Endothelial cell (in vitro differentiated cells): ENCODE results near the gene PGLYRP4. TPM values are rescaled to one million over a fixed set of nuclear protein-coding genes. Genes with fewer than 3 reads are reported as not detected.

ENCODE experiments used
- DNase-seq: peaks from one replicate; pipeline ENCODE4 v3.0.0; 2021; ENCODE audit warnings: low spot score
- H3K27ac Mint-ChIP-seq: one replicate; pipeline ENCODE4 v1.8.0; 2021; ENCODE audit warnings: mixed read lengths, inconsistent platforms; ENCODE audit not compliant: unreplicated experiment
- H3K27me3 Mint-ChIP-seq: one replicate; pipeline ENCODE4 v1.8.0; 2021; ENCODE audit warnings: mild to moderate bottlenecking, moderate library complexity, mixed read lengths, inconsistent platforms; ENCODE audit not compliant: unreplicated experiment
- H3K36me3 Mint-ChIP-seq: one replicate; pipeline ENCODE4 v1.8.0; 2021; ENCODE audit warnings: mild to moderate bottlenecking, low read depth, mixed read lengths, inconsistent platforms; ENCODE audit not compliant: unreplicated experiment
- H3K4me1 Mint-ChIP-seq: one replicate; pipeline ENCODE4 v1.8.0; 2021; ENCODE audit warnings: mild to moderate bottlenecking, mixed read lengths, inconsistent platforms; ENCODE audit not compliant: unreplicated experiment
- H3K4me3 Mint-ChIP-seq: one replicate; pipeline ENCODE4 v1.8.0; 2021; ENCODE audit warnings: mild to moderate bottlenecking, mixed read lengths, inconsistent platforms; ENCODE audit not compliant: unreplicated experiment
- H3K9me3 Mint-ChIP-seq: one replicate; pipeline ENCODE4 v1.8.0; 2021; ENCODE audit warnings: mixed read lengths, inconsistent platforms; ENCODE audit not compliant: unreplicated experiment
- CTCF ChIP-seq: fragments of 200-600 bp; sonication (generic); IDR thresholded peaks from one replicate; pipeline ENCODE4 v1.5.0; 2021; ENCODE audit warnings: antibody characterized with exemption; ENCODE audit not compliant: unreplicated experiment
- total RNA-seq: library from RNA; stranded (reverse); fragmentation: NEBNext Ultra II Directional; extraction: Animal tissue kit (Norgen Biotek cat#: 25700); gene quantifications from one replicate; pipeline ENCODE4 v1.2.1, GENCODE V29; 2021; ENCODE audit not compliant: unreplicated experiment

The PGLYRP4 gene
- total RNA-seq, 1 donor from 2014 or later: 1.7 TPM

- no peak for TF ChIP-seq CTCF
- Mint-ChIP-seq H3K4me3 (no peak overlapping the region), H3K27ac (no peak overlapping the region), H3K27me3 (peaks cover 1% of the 10 kb centered on the region), H3K4me1 (no peaks in the 10 kb centered on the region), H3K36me3 (no peaks in the 10 kb centered on the region), H3K9me3 (no peaks in the 10 kb centered on the region)
- no peak for DNase-seq
Measured at GRCh38 chr1:153392258-153392657, 43.6 kb upstream of the PGLYRP4 start.

- Mint-ChIP-seq H3K27me3 (peaks cover 1% of the 10 kb centered on the region), H3K9me3 (no peaks in the 10 kb centered on the region), H3K36me3 (no peaks in the 10 kb centered on the region), H3K4me3 (no peak within 1 kb of the TSS), H3K4me1 (no peaks in the 10 kb centered on the region), H3K27ac (no peak within 1 kb of the TSS)
- TF ChIP-seq CTCF: no peak
- no peak for DNase-seq
Measured at GRCh38 chr1:153390938-153391710, 42.5 kb upstream of the PGLYRP4 start, which contains the start of gene S100A8. S100A8 (minus strand) TSS chr1:153391073; CDS start chr1:153390535, 538 bp downstream.

DNA sequence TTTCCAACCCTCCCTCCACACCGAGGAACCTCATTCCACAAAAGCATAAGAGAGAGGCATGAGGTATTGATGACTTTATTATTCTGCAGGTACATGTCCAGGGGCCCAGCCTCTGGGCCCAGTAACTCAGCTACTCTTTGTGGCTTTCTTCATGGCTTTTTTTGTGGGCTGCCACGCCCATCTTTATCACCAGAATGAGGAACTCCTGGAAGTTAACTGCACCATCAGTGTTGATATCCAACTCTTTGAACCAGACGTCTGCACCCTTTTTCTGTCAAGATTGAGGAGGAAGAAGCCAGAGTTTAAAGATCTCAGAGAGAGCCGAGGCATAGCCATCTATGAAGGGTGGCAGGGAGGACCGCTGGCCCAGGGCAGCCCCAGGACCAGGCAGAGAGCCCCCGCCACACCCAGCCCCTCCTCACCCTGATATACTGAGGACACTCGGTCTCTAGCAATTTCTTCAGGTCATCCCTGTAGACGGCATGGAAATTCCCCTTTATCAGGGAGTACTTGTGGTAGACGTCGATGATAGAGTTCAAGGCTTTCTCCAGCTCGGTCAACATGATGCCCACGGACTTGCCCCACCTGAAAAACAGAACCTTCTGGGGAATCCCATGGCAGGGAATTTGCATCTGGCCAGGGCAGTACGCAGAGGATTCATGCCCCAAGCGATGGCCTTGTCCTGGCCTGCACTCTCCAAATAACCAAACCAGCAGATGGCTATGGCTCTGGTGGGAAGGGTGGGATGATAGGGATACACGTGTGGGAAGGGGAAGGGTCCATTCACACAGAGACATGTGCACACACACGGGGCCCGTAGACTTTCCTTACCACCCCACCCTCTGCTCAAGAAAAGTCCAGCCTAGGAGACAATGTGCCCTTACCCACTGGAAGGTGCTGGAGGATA lies 41.6 kb upstream of the PGLYRP4 start:
- no peaks in the 10 kb centered on the region for H3K4me1 Mint-ChIP-seq
- H3K9me3 Mint-ChIP-seq: no peaks in the 10 kb centered on the region
- no peak for DNase-seq
- no peaks in the 10 kb centered on the region for H3K36me3 Mint-ChIP-seq
- no peak overlapping the region for H3K4me3 Mint-ChIP-seq
- H3K27ac Mint-ChIP-seq: no peak overlapping the region
- no peak for TF ChIP-seq CTCF
- H3K27me3 Mint-ChIP-seq: peaks cover 1% of the 10 kb centered on the region

DNA sequence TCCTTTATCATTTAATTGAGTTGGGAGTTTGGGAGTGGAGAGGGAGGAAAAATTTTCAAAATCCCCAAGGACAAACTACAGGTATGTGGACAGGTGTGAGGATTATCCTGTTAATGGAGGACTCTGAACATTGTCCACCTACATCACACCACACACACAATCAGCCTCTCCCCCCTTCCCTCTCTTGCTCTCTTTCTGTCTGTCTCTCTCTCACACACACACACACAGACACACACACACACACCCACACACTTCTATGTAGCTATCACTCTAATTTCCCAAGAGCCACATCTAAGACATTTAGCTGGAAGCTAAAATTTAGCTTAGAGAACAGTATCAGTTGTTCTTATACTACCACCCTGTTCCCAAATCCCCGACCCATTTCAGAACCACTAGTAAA lies 40.8 kb upstream of the PGLYRP4 start:
- Mint-ChIP-seq H3K27me3 (peaks cover under 1% of the 10 kb centered on the region), H3K36me3 (no peaks in the 10 kb centered on the region), H3K4me3 (no peak overlapping the region), H3K27ac (no peak overlapping the region), H3K9me3 (no peaks in the 10 kb centered on the region), H3K4me1 (no peaks in the 10 kb centered on the region)
- no peak for DNase-seq
- no peak for TF ChIP-seq CTCF
